Skin epidermis (tissue), 12 donors: Measurements from ENCODE around the gene HASPIN.

ENCODE experiments used
- H3K27ac ChIP-seq, 21 experiments: fragments of 200-600 bp; sonication (generic) in 11 of 21; one replicate each; pipeline ENCODE4 v1.5.0; 2020; ENCODE audit warnings: mild to moderate bottlenecking in 3 of 21, inconsistent platforms in 2 of 21, moderate library complexity in 2 of 21
- H3K4me3 ChIP-seq, 7 experiments: fragments of 200-600 bp; sonication (generic) in 2 of 7; one replicate each; pipeline ENCODE4 v1.5.0; 2020; ENCODE audit warnings: inconsistent platforms in 2 of 7, mild to moderate bottlenecking in 2 of 7, moderate library complexity in 1 of 7

The HASPIN gene

DNA sequence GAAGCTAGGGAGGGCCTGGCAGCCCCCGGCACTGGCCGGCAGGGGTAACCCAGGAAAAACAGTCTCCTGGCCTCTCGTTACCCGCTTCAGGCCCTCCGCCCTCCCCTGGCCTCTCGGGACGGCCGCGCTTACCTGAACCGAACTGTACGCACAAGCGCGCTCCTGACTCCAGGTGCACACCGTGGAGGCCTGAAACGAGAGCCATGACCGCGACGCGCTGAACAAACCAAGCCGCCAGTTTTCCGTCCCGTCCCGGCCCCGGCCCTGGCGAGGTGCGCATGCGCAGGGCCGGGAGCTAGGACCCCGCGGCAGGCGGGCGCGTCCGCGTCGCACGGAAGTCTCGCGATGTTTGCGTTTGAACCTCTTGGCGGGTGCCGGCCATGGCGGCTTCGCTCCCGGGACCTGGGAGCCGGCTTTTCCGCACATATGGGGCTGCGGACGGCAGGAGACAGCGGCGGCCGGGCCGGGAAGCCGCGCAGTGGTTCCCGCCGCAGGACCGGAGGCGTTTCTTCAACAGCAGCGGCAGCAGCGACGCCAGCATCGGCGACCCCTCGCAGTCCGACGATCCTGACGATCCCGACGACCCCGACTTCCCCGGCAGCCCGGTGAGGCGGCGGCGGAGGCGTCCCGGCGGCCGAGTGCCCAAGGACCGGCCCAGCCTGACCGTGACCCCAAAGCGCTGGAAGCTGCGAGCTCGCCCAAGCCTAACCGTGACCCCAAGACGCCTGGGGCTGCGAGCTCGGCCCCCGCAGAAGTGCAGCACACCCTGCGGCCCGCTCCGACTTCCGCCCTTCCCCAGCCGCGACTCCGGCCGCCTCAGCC lies at the start of gene HASPIN:
Gene HASPIN, plus strand, starts transcription at position 348 of the 822 bp plus-strand sequence. Its CDS starts 33 bp downstream, at position 381.
- Histone ChIP-seq H3K27ac (peak within 1 kb of the TSS in 20 of 21 experiments; percentile 74 to 96 (median 90)), H3K4me3 (peak within 1 kb of the TSS; percentile 68 to 95 (median 74))

DNA sequence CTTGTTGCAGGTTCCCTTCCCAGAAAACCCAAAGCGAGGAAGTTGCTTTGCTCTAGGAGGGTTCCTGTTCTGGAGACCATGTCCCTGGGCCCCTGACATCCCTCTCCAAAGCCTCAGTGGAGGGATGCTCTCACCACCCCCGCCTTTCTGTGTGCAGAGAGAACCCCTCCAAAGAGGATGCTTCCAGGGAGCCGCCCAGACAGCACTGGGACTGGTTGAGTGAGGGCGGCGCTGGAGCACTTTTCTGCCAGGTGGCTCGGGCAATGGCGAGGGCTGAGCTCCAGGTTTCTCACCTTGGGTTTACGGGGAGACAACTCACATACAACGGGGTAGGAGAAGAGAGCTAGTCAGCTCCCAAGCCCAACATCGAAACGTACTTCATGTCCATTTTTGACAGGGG lies 47.8 kb upstream of the HASPIN start:
- Histone ChIP-seq H3K4me3 (no peak overlapping the region), H3K27ac (no peak overlapping the region)

DNA sequence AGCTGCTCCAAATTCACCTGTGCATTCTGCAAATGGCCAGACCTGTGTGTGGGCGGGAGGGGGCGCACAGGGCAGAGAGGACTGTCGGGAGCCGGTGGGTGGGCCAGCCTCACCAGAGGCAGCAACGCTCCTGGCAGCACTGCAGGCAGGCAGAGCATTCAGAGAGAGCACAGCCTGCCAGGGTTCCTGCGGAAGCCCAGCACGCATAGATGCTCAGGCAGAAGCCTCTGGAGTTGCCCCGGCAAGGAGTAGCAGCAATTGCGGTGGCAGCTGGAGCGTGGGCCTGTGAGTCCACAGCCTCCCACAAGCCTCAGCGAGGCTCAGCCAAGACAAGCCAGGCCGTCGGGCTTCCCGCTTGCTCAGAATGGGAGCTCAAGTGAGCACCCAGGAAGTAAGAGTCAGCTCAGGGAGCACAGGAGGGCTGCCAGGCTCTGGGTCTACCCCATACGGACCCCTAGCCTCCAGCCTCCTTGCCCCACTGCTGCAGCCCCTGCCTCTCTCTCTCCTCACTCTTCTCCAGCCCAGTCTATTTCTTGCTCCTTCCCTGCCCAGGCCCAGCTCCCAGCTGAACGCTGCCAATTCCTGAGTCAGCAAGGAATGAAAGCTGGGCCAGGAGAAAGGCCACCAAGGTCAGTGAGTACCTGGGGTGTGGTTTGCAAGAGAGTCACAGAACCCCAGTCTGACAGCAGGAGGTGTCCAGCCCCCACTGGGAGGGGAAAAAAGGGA lies 45.4 kb upstream of the HASPIN start:
- Histone ChIP-seq H3K4me3 (no peak overlapping the region), H3K27ac (no peak overlapping the region)

GRCh38 chr17:3678821-3679530 lies 44.7 kb upstream of the HASPIN start:
- H3K27ac ChIP-seq: no peak overlapping the region

DNA sequence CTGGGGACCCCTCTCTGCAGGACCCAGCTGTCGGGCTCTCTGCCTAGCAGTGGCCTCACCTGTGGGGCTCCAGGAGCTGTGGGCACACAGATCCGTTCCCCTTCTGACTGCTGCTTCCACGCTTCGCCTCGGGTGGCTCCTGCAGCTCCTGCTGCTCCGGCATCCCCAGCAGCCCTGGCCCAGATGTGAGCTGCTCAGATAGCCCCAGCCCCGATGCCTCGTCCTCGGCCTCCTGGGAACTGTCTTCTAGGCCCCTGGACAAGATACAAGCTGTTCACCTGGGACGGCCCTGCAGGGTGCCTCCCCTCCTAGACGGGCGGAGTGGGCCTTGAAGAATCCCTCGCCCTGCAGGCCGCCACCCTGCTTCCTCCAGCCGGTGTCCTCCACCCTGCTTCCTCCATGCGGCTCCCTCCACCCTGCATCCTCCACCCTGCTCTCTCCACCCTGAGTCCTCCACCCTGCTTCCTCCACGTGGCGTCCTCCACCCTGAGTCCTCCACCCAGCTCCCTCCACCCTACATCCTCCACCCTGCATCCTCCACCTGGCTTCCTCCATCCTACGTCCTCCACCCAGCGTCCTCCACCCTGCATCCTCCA lies 44.1 kb upstream of the HASPIN start:
- H3K4me3 ChIP-seq: no peak overlapping the region
- no peak overlapping the region for H3K27ac ChIP-seq

More at GRCh38 chr17:3678821-3679530, 44.7 kb upstream of the HASPIN start:
- no peak overlapping the region for H3K4me3 ChIP-seq

- no peak overlapping the region for H3K4me3 ChIP-seq
- no peak overlapping the region for H3K27ac ChIP-seq
These were observed 42.6 kb upstream of the HASPIN start for GRCh38 chr17:3681057-3681456.

DNA sequence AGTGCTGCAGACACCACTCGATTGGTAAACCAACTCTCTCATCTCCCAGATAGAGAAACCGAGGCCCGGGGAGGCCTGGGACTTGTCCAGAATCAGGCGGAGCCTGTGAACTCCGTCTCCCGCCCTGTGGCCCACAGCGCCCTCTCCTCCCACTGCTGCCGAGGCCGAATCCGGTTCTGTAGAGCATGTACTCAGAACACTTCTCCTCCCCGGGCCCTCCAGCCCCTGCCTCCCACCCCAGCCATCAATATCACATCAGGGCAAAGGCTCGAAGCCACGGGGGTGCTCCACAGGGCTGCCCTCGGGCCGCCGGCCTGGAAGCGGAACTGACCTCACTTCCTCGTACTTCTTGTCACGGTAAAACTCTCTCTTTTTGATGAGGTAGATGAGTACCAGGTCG lies 42.1 kb upstream of the HASPIN start:
- Histone ChIP-seq H3K4me3 (no peak overlapping the region), H3K27ac (no peak overlapping the region)

- no peak overlapping the region for H3K4me3 ChIP-seq
- no peak overlapping the region for H3K27ac ChIP-seq
These were observed 41.7 kb upstream of the HASPIN start for GRCh38 chr17:3682033-3682432.

DNA sequence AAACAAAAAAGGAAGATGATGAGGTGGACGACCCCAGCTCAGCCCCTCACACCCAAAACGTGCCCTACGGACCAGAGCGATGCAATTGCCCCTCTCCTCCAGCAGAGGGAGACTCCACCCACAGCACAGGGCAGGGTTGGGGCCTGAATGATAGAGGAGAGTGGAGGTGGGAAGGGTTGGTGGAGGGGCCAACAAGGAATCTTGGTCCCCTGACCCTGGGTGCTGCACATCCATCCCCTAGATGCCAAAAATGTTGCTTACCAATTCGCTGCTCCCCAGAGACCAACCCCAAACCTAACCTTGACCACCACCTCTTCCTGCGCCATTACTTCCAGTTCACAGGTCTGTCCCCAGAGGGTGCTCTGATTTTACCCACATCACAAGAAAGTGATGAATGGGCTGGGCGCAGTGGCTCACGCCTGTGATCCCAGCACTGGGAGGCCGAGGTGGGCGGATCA lies 40.6 kb upstream of the HASPIN start:
- no peak overlapping the region for H3K27ac ChIP-seq
- H3K4me3 ChIP-seq: no peak overlapping the region

DNA sequence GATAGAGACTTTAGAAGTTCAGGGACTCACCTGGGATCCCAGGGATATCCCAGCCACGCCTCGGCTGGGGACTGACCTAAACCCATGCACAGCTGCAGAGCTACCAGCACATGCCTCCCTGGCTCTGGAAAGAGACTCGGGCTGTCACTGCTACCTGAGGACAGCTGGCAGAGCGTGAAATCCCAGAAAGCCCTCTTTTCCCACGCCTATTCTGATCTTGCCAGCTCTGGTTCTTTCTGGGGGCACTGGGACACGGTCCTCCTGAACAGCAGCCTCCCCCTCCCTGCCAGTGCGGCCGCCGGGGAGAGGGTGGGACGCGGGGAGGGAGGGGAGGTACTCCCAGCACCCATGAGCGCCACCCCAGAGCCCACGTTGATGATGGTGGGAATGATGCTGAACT lies 38.5 kb upstream of the HASPIN start:
- H3K4me3 ChIP-seq: no peak overlapping the region
- no peak overlapping the region for H3K27ac ChIP-seq

DNA sequence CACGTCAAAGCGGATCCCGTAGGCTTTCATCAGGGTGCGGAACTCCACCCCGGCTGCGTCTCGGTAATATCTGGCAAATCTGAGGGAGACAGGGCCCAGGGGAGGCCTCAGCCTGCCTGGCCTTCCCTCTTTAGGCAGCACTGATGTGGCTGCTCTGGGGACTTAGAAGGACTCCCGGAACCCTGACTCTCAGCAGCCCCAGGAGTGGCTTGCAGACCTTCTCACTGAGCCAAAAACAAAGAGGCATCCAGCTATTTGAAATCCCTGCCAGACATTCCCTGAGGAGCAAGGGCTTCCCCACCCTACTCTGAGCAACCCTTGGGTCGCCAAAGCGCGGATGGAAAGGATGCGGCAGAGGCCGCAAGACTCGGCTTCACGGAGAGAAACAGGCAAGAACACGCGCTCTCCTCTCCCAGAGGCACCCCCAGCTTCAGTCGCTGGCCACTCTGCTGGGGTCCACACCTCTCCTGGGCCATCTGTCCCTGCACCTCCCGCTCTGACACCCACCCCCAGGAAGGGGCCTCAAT lies 35.6 kb upstream of the HASPIN start:
- H3K4me3 ChIP-seq: no peak overlapping the region

DNA sequence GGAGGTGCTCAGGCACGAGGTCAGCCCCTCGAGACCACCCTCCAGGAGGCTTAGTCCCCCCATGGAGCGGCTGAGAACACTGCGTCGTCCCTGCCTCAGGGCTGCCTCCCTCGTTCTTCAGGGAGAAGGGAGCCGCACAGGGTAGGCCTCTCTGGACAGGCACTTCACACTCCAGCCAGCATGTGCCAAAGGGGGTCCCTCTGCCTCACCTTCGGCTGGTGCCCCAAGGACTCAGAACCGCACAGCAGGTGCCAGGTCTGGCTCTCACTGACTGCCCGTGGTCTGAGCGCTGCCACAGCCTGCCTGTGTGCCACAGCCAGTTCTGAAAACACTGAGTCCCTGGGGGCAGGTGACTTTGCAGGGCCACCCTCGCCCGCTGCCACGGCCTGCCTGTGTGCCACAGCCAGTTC lies 34.8 kb upstream of the HASPIN start:
- Histone ChIP-seq H3K4me3 (no peak overlapping the region), H3K27ac (no peak overlapping the region)

More for the DNA sequence above, 35.6 kb upstream of the HASPIN start:
- no peak overlapping the region for H3K27ac ChIP-seq

GRCh38 chr17:3689262-3690093 lies 34.2 kb upstream of the HASPIN start:
- H3K27ac ChIP-seq: no peak overlapping the region
- H3K4me3 ChIP-seq: no peak overlapping the region

DNA sequence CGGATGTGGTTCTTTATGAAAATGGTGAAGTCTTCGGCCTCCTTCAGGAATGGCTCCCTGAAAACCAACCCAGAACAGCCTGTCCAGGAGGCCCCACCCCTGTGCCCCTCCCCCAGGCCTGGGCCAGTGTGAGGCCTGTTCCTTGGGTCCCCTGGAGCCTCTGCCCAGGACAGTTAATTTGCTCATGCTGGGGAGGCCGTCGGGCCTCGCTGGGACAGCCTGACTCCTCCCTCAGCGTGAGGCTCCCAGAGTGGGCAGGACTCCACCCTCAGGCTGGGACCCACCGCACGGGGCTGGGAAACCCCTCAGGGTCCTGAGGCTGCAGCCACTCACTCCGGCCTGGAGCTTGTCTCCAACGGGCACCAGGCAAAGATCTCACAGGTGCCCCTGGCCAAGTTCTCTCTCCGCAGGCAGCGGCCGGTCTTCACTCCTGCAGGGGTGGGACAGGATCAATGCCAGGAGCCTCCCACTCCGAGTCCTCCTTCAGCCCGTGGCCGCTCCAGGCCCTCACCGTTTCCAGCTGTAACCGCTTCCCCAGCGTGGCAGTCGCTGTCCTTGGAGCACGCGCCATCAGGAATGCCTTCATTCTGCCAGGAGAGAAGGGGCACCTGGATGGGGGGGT lies 33.5 kb upstream of the HASPIN start:
- Histone ChIP-seq H3K27ac (no peak overlapping the region), H3K4me3 (no peak overlapping the region)

GRCh38 chr17:3691617-3692067 lies 32.1 kb upstream of the HASPIN start:
- no peak overlapping the region for H3K4me3 ChIP-seq

DNA sequence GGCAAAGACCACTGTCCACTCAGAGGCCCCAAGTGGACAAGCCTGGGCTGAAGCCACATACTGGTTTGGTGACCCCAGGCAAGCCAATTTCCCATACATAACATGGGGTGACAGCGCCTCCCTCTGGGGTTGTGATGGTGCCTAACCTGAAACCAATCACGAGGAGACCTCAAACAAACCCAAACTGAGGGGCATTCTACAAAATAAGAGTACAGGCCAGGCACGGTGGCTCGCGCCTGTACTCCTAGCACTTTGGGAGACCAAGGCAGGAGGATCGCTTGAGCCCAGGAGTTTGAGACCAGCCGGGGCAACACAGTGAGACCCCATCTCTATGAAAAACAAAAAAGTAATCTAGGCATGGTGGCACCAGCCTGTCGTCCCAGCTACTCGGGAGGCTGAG lies 31.4 kb upstream of the HASPIN start:
- H3K27ac ChIP-seq: no peak overlapping the region
- H3K4me3 ChIP-seq: no peak overlapping the region

More at GRCh38 chr17:3691617-3692067, 32.1 kb upstream of the HASPIN start:
- no peak overlapping the region for H3K27ac ChIP-seq

- no peak overlapping the region for H3K27ac ChIP-seq
- H3K4me3 ChIP-seq: no peak overlapping the region
These were observed 30.6 kb upstream of the HASPIN start for GRCh38 chr17:3693141-3693540.

DNA sequence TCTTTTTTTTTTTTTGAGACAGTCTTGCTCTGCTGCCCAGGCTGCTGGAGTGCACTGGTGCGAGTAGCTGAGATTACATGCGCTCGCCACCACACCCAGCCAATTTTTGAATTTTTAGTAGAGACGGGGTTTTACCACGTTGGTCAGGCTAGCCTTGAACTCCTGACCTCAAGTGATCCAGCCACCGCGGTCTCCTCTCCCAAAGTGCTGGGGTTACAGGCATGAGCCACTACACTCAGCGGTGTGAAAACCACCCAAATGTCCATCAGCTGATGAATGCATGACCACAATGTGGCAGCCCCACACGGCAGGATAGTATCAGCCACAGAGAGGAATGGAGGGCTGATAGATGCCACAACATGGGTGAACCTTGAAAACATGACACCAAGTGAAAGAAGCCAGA lies 29.9 kb upstream of the HASPIN start:
- H3K27ac ChIP-seq: no peak overlapping the region
- H3K4me3 ChIP-seq: no peak overlapping the region
